HepG2 (cell line): ENCODE measurements around the gene COLEC12. TPM values are rescaled to one million over a fixed set of nuclear protein-coding genes. Genes with fewer than 3 reads are reported as not detected.

ENCODE experiments used
- AKAP8 ChIP-seq: sonication (generic); formaldehyde crosslinking; IDR thresholded peaks from 2 replicates; pipeline ENCODE4 v1.5.1; 2020; ENCODE audit warnings: mild to moderate bottlenecking, missing genetic modification reagents
- DMAP1 ChIP-seq: IDR thresholded peaks from 2 replicates; pipeline ENCODE4 v1.6.1; 2016
- FOXP1 ChIP-seq, 2 experiments: fragments of 450-650 bp in 1 of 2; IDR thresholded peaks; 2 replicates each; pipeline ENCODE4 v1.6.1; 2017 to 2018; ENCODE audit warnings: antibody characterized with exemption in 1 of 2
- GATAD1 ChIP-seq: IDR thresholded peaks from 2 replicates; pipeline ENCODE4 v1.6.1; 2016; ENCODE audit warnings: missing genetic modification reagents, missing compliant biosample characterization
- KAT2B ChIP-seq: fragments of 150-350 bp; IDR thresholded peaks from 2 replicates; pipeline ENCODE4 v1.6.1; 2014; ENCODE audit warnings: low read depth, low read length, borderline replicate concordance
- MIER3 ChIP-seq: IDR thresholded peaks from 2 replicates; pipeline ENCODE4 v1.6.1; 2016; ENCODE audit warnings: missing compliant biosample characterization, borderline replicate concordance
- NFE2L1 ChIP-seq: sonication (generic); formaldehyde crosslinking; IDR thresholded peaks from 2 replicates; pipeline ENCODE4 v1.4.0; 2020; ENCODE audit warnings: missing genetic modification reagents, mild to moderate bottlenecking, borderline replicate concordance
- PRDM10 ChIP-seq: sonication (generic); formaldehyde crosslinking; IDR thresholded peaks from 2 replicates; pipeline ENCODE4 v1.4.0; 2020; ENCODE audit warnings: low read depth, missing genetic modification reagents
- SMAD9 ChIP-seq: sonication (generic); formaldehyde crosslinking; IDR thresholded peaks from 2 replicates; pipeline ENCODE4 v1.5.1; 2020; ENCODE audit warnings: mild to moderate bottlenecking, missing genetic modification reagents
- SNAPC5 ChIP-seq: sonication (generic); formaldehyde crosslinking; IDR thresholded peaks from 2 replicates; pipeline ENCODE4 v1.8.1; 2023; ENCODE audit warnings: mild to moderate bottlenecking, missing genetic modification reagents, borderline replicate concordance
- SOX6 ChIP-seq, 2 experiments: fragments of 450-650 bp in 1 of 2; sonication (generic) in 1 of 2; formaldehyde crosslinking in 1 of 2; IDR thresholded peaks; 2 replicates each; pipeline versions ENCODE4 v1.4.0 to v1.6.1; 2017 to 2020; ENCODE audit warnings: antibody characterized with exemption in 1 of 2, mild to moderate bottlenecking in 1 of 2, missing genetic modification reagents in 1 of 2
- TEAD3 ChIP-seq: optimal IDR thresholded peaks from 2 replicates; pipeline ENCODE3; 2016; ENCODE audit warnings: borderline replicate concordance
- ZBTB25 ChIP-seq: IDR thresholded peaks from 2 replicates; pipeline ENCODE4 v1.6.1; 2018; ENCODE audit warnings: missing genetic modification reagents
- ZFP36 ChIP-seq: fragments of 150-350 bp; IDR thresholded peaks from 2 replicates; pipeline ENCODE4 v1.6.1; 2018; ENCODE audit warnings: borderline replicate concordance, low read length, low read depth; ENCODE audit not compliant: partially characterized antibody
- ZNF510 ChIP-seq: sonication (generic); formaldehyde crosslinking; IDR thresholded peaks from 2 replicates; pipeline ENCODE4 v1.4.0; 2020; ENCODE audit warnings: low read depth, mild to moderate bottlenecking, missing genetic modification reagents
- ZNF543 ChIP-seq: sonication (generic); formaldehyde crosslinking; IDR thresholded peaks from 2 replicates; pipeline ENCODE4 v1.4.0; 2020; ENCODE audit warnings: mild to moderate bottlenecking, missing genetic modification reagents
- ZNF563 ChIP-seq: sonication (generic); formaldehyde crosslinking; IDR thresholded peaks from 2 replicates; pipeline ENCODE4 v1.8.0; 2022; ENCODE audit warnings: mild to moderate bottlenecking, moderate library complexity, missing genetic modification reagents
- ZNF564 ChIP-seq: sonication (generic); formaldehyde crosslinking; IDR thresholded peaks from 2 replicates; pipeline ENCODE4 v1.8.1; 2023; ENCODE audit warnings: mild to moderate bottlenecking, missing genetic modification reagents
- ZNF598 ChIP-seq: sonication (generic); formaldehyde crosslinking; IDR thresholded peaks from 2 replicates; pipeline ENCODE4 v1.5.1; 2020; ENCODE audit warnings: mild to moderate bottlenecking, missing genetic modification reagents, borderline replicate concordance
- ZNF713 ChIP-seq: sonication (generic); formaldehyde crosslinking; IDR thresholded peaks from 2 replicates; pipeline ENCODE4 v1.4.0; 2020; ENCODE audit warnings: mild to moderate bottlenecking, missing genetic modification reagents
- ZNF879 ChIP-seq: sonication (generic); formaldehyde crosslinking; IDR thresholded peaks from 2 replicates; pipeline ENCODE4 v1.8.1; 2023; ENCODE audit warnings: missing genetic modification reagents
- ZSCAN21 ChIP-seq: sonication (generic); formaldehyde crosslinking; IDR thresholded peaks from 2 replicates; pipeline ENCODE4 v1.8.0; 2022; ENCODE audit warnings: mild to moderate bottlenecking, missing genetic modification reagents, moderate library complexity, borderline replicate concordance
- polyA plus RNA-seq, 8 experiments: library from polyadenylated mRNA; depleted of rRNA in 3 of 8; stranded (reverse) in 7 of 8; unstranded in 1 of 8; fragments of >200 nt; fragmentation: Illumina TruSeq in 4 of 8; extraction: Trizol in 4 of 8; gene quantifications; 2 replicates each; pipeline versions ENCODE4 v1.2.1 to v1.2.3, GENCODE V29; 2011 to 2016; ENCODE audit warnings: low read depth in 4 of 8, missing spikeins in 1 of 8, mixed read lengths in 1 of 8; ENCODE audit not compliant: insufficient read depth in 1 of 8
- total RNA-seq, 5 experiments: library from RNA; depleted of rRNA; stranded (reverse); fragments of >200 nt; fragmentation: Illumina TruSeq; extraction: Trizol; gene quantifications; 2 replicates each; pipeline ENCODE4 v1.2.3, GENCODE V29; 2016; ENCODE audit warnings: low read depth in 1 of 5
- TF ChIP-seq, protein P1 (sequence below): sonication (generic); formaldehyde crosslinking; IDR thresholded peaks from 2 replicates; pipeline ENCODE4 v1.5.0; 2020; ENCODE audit warnings: missing genetic modification reagents

The COLEC12 gene
- total and polyA plus RNA-seq, 2 of the 13 experiments (the other 11 are each of a cell fraction or from before 2014, with no cell fraction given) = 0.02 to 0.11 TPM

DNA sequence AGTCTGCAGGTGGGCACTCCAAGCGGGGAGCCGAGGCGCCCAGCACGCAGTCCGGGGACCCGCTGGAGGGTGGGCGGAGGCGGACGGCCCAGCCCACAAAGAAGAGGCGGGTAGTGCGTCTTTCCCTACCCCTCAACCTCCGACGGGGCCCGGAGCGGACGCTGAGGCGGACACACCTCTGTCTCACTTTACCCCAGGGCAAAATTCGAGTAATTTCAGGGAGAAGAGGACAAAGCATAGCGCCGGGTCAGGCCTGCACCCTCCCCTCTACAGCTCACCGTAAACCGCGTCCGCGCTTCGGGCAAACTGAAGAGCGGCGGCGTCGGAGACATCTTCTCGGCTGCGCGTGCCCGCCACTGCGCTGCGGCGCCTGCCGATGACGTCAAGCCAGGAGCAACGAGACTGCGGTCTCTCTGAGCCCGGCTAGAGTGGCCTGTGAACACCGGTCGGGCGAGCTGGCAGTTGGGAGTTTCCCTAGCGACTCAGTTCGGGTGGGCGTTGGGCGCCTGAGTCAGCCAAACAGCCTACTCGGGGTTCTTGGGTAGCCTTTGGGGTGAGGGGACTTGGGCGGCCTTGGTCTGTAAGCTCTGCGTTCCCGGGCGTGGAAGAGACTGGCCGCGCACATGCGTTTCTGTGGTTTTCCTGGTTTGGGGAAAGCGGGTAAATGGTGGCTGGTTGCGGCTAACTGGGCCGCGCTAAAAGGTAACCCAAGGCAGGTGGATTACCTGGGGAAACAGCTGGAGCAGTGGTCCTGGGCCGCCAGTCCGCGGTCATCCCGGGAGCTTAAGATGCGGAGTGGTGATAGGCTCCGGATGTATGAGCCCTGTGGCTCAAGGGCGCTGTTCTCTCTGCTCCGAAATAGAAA, 232.6 kb downstream of the COLEC12 start, which contains the start of gene THOC1 (continued):
- TF ChIP-seq GATAD1 (CRISPR knock-in tag) (peak; percentile 99), SMAD9 (peak; percentile 63; the same call in 1 of the 2 replicates), TEAD3 (CRISPR knock-in tag) (peak; percentile 64), ZNF510 (CRISPR knock-in tag) (peak; percentile 81; the same call in 1 of the 2 replicates), ZNF564 (CRISPR knock-in tag) (peak; percentile 92), AKAP8 (CRISPR knock-in tag) (peak; percentile 76), DMAP1 (CRISPR knock-in tag) (peak; percentile 98), ZNF563 (CRISPR knock-in tag) (peak; percentile 87; the same call in 1 of the 2 replicates), ZNF713 (peak; percentile 87; the same call in 1 of the 2 replicates), ZFP36 (no peak), ZNF879 (CRISPR knock-in tag) (no peak), SOX6 (IDR thresholded peaks at IDR 0.05) (no peak), SOX6 (CRISPR knock-in tag; IDR thresholded peaks at IDR 0.05) (peak; percentile 59), ZNF543 (CRISPR knock-in tag) (peak; percentile 78; the same call in 1 of the 2 replicates), PRDM10 (CRISPR knock-in tag) (no peak), FOXP1 (IDR thresholded peaks at IDR 0.05) (no peak), FOXP1 (CRISPR knock-in tag; IDR thresholded peaks at IDR 0.05) (no peak), ZSCAN21 (CRISPR knock-in tag) (peak; percentile 92; the same call in 1 of the 2 replicates), KAT2B (no peak), MIER3 (CRISPR knock-in tag) (peak; percentile 96), ZNF598 (CRISPR knock-in tag) (0 out of 2 replicates have a peak, but pooled peaks have one; percentile 75), NFE2L1 (CRISPR knock-in tag) (no peak), ZBTB25 (peak; percentile 92), SNAPC5 (CRISPR knock-in tag) (no peak)
- TF ChIP-seq, protein P1, sequence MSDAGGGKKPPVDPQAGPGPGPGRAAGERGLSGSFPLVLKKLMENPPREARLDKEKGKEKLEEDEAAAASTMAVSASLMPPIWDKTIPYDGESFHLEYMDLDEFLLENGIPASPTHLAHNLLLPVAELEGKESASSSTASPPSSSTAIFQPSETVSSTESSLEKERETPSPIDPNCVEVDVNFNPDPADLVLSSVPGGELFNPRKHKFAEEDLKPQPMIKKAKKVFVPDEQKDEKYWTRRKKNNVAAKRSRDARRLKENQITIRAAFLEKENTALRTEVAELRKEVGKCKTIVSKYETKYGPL = peak; percentile 43; the same call in 1 of the 2 replicates
